Smooth muscle cell (in vitro differentiated cells): ENCODE measurements around the gene RGS17. TPM values are rescaled to one million over a fixed set of nuclear protein-coding genes. Genes with fewer than 3 reads are reported as not detected.

ENCODE experiments used
- DNase-seq: peaks from one replicate; lab custom pipeline; 2025; ENCODE audit not compliant: unreplicated experiment; lab: John Stamatoyannopoulos, UW
- H2AFZ ChIP-seq: fragments of 200-600 bp; sonication (generic); 2 replicates; pipeline ENCODE4 v1.6.0; 2016; ENCODE audit warnings: antibody characterized with exemption, low read depth, mild to moderate bottlenecking
- H3F3A ChIP-seq: fragments of 200-600 bp; sonication (generic); 2 replicates; pipeline ENCODE4 v1.6.0; 2017; ENCODE audit warnings: antibody characterized with exemption, low read depth
- H3K27ac ChIP-seq: fragments of 200-600 bp; sonication (generic); 2 replicates; pipeline ENCODE4 v1.5.1; 2016; ENCODE audit warnings: low read depth, mild to moderate bottlenecking
- H3K27me3 ChIP-seq: fragments of 200-600 bp; sonication (generic); 2 replicates; pipeline ENCODE4 v1.6.1; 2016; ENCODE audit warnings: low read depth, mild to moderate bottlenecking
- H3K36me3 ChIP-seq: fragments of 200-600 bp; sonication (generic); 2 replicates; pipeline ENCODE4 v1.5.1; 2016; ENCODE audit warnings: low read depth
- H3K4me1 ChIP-seq: fragments of 200-600 bp; sonication (generic); 2 replicates; pipeline ENCODE4 v1.5.1; 2016; ENCODE audit warnings: low read depth
- H3K4me2 ChIP-seq: fragments of 200-600 bp; sonication (generic); 2 replicates; pipeline ENCODE4 v1.6.0; 2016; ENCODE audit warnings: mild to moderate bottlenecking
- H3K4me3 ChIP-seq: fragments of 200-600 bp; sonication (generic); 2 replicates; pipeline ENCODE4 v1.5.1; 2016; ENCODE audit warnings: mild to moderate bottlenecking
- H3K79me2 ChIP-seq: fragments of 200-600 bp; sonication (generic); 2 replicates; pipeline ENCODE4 v1.6.0; 2016; ENCODE audit warnings: low read depth, mild to moderate bottlenecking
- H3K9ac ChIP-seq: fragments of 200-600 bp; sonication (generic); 2 replicates; pipeline ENCODE4 v1.6.0; 2016; ENCODE audit warnings: low read depth
- H3K9me3 ChIP-seq: fragments of 200-600 bp; sonication (generic); replicated peaks from 2 replicates; pipeline ENCODE4 v1.5.1; 2016; ENCODE audit warnings: low read depth
- H4K20me1 ChIP-seq: fragments of 200-600 bp; sonication (generic); 2 replicates; pipeline ENCODE4 v1.6.0; 2016; ENCODE audit warnings: low read depth
- CTCF ChIP-seq: fragments of 200-600 bp; sonication (generic); IDR thresholded peaks from 2 replicates; pipeline ENCODE4 v1.5.1; 2017; ENCODE audit warnings: borderline replicate concordance, mild to moderate bottlenecking, antibody characterized with exemption; ENCODE audit not compliant: insufficient read depth, poor library complexity, severe bottlenecking
- WGBS: methylation state at CpG from one replicate; pipeline ENCODE4 v1.1.7; 2016; ENCODE audit warnings: low lambda C conversion rate; 5-methylcytosine and 5-hydroxymethylcytosine counted together
- polyA plus RNA-seq: library from polyadenylated mRNA; unstranded; fragments of >200 nt; fragmentation: Nextera tagmentation; extraction: Ambion mirVana; gene quantifications from 2 replicates; pipeline ENCODE4 v1.2.1, GENCODE V29; 2016
- total RNA-seq: library from RNA; depleted of rRNA; stranded (reverse); fragments of >200 nt; gene quantifications from 2 replicates; pipeline ENCODE4 v1.2.3, GENCODE V29; 2014

The RGS17 gene
- total and polyA plus RNA-seq, 2 experiments from 2014 or later: 1.7 to 2.7 TPM

- H2AFZ ChIP-seq: no peak overlapping the region
- H3K27ac ChIP-seq: no peak overlapping the region
- peaks cover 5% of the 10 kb centered on the region for H3F3A ChIP-seq
- TF ChIP-seq CTCF: no peak
- no peaks in the 10 kb centered on the region for H3K27me3 ChIP-seq
- H3K36me3 ChIP-seq: no peaks in the 10 kb centered on the region
- peaks cover 65% of the 10 kb centered on the region for H4K20me1 ChIP-seq
- no peaks in the 10 kb centered on the region for H3K9me3 ChIP-seq
- H3K4me2 ChIP-seq: no peak overlapping the region
- no peak for DNase-seq
- H3K9ac ChIP-seq: no peak overlapping the region
- no peak overlapping the region for H3K4me3 ChIP-seq
- peaks cover 87% of the 10 kb centered on the region for H3K79me2 ChIP-seq
- 94% methylated on average over 1 of the region's 1 CpG for WGBS
- H3K4me1 ChIP-seq: peaks cover 39% of the 10 kb centered on the region
Observed at GRCh38 chr6:152979116-152979515, 152.0 kb downstream of the RGS17 start.

GRCh38 chr6:152978058-152978457 lies 153.0 kb downstream of the RGS17 start:
- Histone ChIP-seq H2AFZ (no peak overlapping the region), H4K20me1 (peaks cover 65% of the 10 kb centered on the region), H3K9me3 (no peaks in the 10 kb centered on the region), H3K4me2 (no peak overlapping the region), H3K4me1 (peaks cover 39% of the 10 kb centered on the region), H3F3A (no peaks in the 10 kb centered on the region), H3K4me3 (no peak overlapping the region), H3K79me2 (peaks cover 93% of the 10 kb centered on the region), H3K9ac (no peak overlapping the region), H3K27me3 (no peaks in the 10 kb centered on the region), H3K36me3 (no peaks in the 10 kb centered on the region), H3K27ac (no peak overlapping the region)
- DNase-seq: no peak
- TF ChIP-seq CTCF: no peak
- WGBS: 57% methylated on average over 3 of the region's 3 CpGs

DNA sequence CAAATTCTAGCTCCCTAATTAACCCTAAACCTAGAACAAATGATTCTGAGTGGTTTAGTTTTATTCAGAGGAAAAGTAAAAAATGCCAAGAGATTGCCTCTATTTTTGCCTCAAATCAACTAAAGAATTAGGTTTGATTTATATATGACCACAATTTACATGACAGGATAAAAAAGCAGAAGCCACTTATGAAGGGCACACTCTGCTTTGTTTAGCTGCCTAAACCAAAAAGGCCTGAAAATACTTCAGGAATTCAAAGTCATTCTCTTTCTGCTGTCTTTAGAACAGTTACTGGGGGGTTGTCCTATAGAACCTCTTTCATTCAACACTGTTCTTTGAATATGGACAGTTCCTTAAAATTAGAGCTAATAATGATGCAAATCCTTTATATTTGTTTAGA lies 153.5 kb downstream of the RGS17 start:
- Histone ChIP-seq H3K4me3 (no peak overlapping the region), H2AFZ (no peak overlapping the region), H3K36me3 (no peaks in the 10 kb centered on the region), H3K79me2 (peaks cover 90% of the 10 kb centered on the region), H3K9ac (no peak overlapping the region), H3K27ac (no peak overlapping the region), H3F3A (no peaks in the 10 kb centered on the region), H3K4me1 (peaks cover 39% of the 10 kb centered on the region), H3K4me2 (no peak overlapping the region), H3K9me3 (no peaks in the 10 kb centered on the region), H3K27me3 (no peaks in the 10 kb centered on the region), H4K20me1 (peaks cover 62% of the 10 kb centered on the region)
- no peak for DNase-seq
- TF ChIP-seq CTCF: no peak

DNA sequence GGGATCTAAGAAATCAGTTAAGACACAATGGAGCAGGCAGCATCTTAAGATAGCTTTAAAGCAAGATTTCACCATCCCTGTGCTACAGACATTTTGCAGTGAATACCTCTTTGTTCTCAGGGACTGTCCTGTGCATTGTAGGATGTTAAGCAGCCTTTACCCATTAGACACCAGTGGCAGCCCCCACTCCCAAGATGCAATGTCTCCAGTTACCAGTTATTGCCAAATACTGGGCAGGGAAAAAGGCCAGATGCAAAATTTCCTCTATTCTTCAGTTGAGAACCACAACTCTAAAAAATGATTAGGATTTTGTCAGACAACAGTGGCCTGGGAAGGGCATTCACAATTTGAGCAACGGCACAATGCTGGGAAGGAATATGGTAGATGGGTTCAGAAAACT lies 154.3 kb downstream of the RGS17 start:
- no peak overlapping the region for H2AFZ ChIP-seq
- peaks cover 39% of the 10 kb centered on the region for H3K4me1 ChIP-seq
- WGBS: 85% methylated on average over 1 of the region's 1 CpG
- H3K9me3 ChIP-seq: no peaks in the 10 kb centered on the region
- H3K27me3 ChIP-seq: no peaks in the 10 kb centered on the region
- H4K20me1 ChIP-seq: peaks cover 54% of the 10 kb centered on the region
- no peaks in the 10 kb centered on the region for H3F3A ChIP-seq
- no peak for TF ChIP-seq CTCF
- DNase-seq: no peak
- no peak overlapping the region for H3K9ac ChIP-seq
- peaks cover 82% of the 10 kb centered on the region for H3K79me2 ChIP-seq
- H3K4me2 ChIP-seq: no peak overlapping the region
- no peak overlapping the region for H3K27ac ChIP-seq
- peaks cover 4% of the 10 kb centered on the region for H3K36me3 ChIP-seq
- H3K4me3 ChIP-seq: no peak overlapping the region
